OCI-LY1 (cell line): ENCODE results near the gene LGI2.

Experiments used
- EZH2 ChIP-seq: fragments of 200-600 bp; sonication (generic), shearing (Covaris generic); IDR thresholded peaks from 2 replicates; pipeline ENCODE4 v1.8.0; 2017; ENCODE audit warnings: borderline replicate concordance, mixed run types, mild to moderate bottlenecking, antibody characterized with exemption, low read length, moderate library complexity, mixed read lengths
- TF ChIP-seq, protein P1 (sequence below): fragments of 200-600 bp; sonication (generic), shearing (Covaris generic); IDR thresholded peaks from 2 replicates; pipeline ENCODE4 v1.5.1; 2017; ENCODE audit warnings: mild to moderate bottlenecking, antibody characterized with exemption, low read length, moderate library complexity, mixed read lengths

DNA sequence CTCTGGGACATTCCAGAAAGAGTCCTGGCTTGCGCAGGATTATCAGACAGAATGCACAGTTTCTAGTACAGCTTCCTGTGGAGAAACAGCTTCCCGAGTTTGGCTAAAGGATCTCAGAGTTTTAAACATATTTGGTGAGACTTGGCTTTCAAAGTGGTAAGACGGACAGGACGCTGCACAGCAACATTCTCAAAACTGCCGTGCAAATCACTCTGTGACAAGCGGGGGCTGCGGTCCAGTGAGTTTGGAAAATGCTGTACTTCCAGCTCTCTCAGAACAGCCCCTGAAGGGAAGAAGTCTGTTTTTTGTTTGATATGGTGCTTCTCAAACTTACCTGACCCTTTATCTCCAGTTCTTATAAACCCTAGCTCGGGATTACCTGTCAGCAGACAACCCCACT lies 18.1 kb downstream of the LGI2 start:
- no peak for TF ChIP-seq EZH2
- TF ChIP-seq, protein P1, sequence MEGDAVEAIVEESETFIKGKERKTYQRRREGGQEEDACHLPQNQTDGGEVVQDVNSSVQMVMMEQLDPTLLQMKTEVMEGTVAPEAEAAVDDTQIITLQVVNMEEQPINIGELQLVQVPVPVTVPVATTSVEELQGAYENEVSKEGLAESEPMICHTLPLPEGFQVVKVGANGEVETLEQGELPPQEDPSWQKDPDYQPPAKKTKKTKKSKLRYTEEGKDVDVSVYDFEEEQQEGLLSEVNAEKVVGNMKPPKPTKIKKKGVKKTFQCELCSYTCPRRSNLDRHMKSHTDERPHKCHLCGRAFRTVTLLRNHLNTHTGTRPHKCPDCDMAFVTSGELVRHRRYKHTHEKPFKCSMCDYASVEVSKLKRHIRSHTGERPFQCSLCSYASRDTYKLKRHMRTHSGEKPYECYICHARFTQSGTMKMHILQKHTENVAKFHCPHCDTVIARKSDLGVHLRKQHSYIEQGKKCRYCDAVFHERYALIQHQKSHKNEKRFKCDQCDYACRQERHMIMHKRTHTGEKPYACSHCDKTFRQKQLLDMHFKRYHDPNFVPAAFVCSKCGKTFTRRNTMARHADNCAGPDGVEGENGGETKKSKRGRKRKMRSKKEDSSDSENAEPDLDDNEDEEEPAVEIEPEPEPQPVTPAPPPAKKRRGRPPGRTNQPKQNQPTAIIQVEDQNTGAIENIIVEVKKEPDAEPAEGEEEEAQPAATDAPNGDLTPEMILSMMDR = no peak
